Right lobe of liver (tissue), 6 donors: ENCODE results near the gene TRMT10B. TPM values are rescaled to one million over a fixed set of nuclear protein-coding genes. Genes with fewer than 3 reads are reported as not detected.
"Not testable (repeated sequence)": the region's sequence is repeated elsewhere in the genome, so short reads cannot be mapped to it uniquely, and the experiment has no call there.

Experiments
- ATAC-seq, 4 donors: fragments of 200-7000 bp; cut with Tn5 transposase; one replicate each; pipeline ENCODE4 v1.9.1; 2020; ENCODE audit warnings: mild to moderate bottlenecking in 4 of 4, moderate library complexity in 4 of 4
- DNase-seq, 3 donors: peaks; one replicate each; pipeline ENCODE4 v3.0.0-alpha.2; 2020
- H3K27ac ChIP-seq, 3 donors: fragments of 200-600 bp; one replicate each; pipeline ENCODE4 v1.8.0; 2022
- H3K27me3 ChIP-seq, 2 donors: fragments of 200-600 bp; one replicate each; pipeline ENCODE4 v1.8.0; 2022
- H3K36me3 ChIP-seq, 4 donors: fragments of 200-600 bp; sonication (generic) in 1 of 4; one replicate each; pipeline versions ENCODE4 v1.5.1 to v1.8.0; 2017 to 2022; ENCODE audit warnings: control low read depth in 1 of 4
- H3K4me1 ChIP-seq, 4 donors: fragments of 200-600 bp; sonication (generic) in 1 of 4; one replicate each; pipeline versions ENCODE4 v1.5.1 to v1.8.0; 2017 to 2022; ENCODE audit warnings: control low read depth in 1 of 4
- H3K4me3 ChIP-seq, 3 donors: fragments of 200-600 bp; one replicate each; pipeline ENCODE4 v1.8.0; 2022
- H3K9me3 ChIP-seq, 4 donors: fragments of 200-600 bp; sonication (generic) in 1 of 4; one replicate each; pipeline versions ENCODE4 v1.5.1 to v1.8.0; 2017 to 2022; ENCODE audit warnings: control low read depth in 1 of 4
- POLR2A ChIP-seq: fragments of 450-650 bp; IDR thresholded peaks from one replicate; pipeline ENCODE4 v1.6.1; 2017; ENCODE audit warnings: antibody characterized with exemption, mild to moderate bottlenecking
- WGBS: methylation state at CpG from one replicate; pipeline ENCODE4 v1.1.6; 2018; ENCODE audit warnings: low coverage, low lambda C conversion rate; ENCODE audit not compliant: insufficient coverage; ENCODE audit errors: missing lambda C conversion rate; 5-methylcytosine and 5-hydroxymethylcytosine counted together
- intact Hi-C, 2 donors: fragments of 100-400 bp; cut with DNase I; formaldehyde crosslinking; loops; one replicate each; pipeline versions ENCODE4 v1.11.2 to v1.14.1; 2022
- total RNA-seq, 6 experiments: library from RNA; depleted of rRNA in 2 of 6; stranded (reverse); fragments of >200 nt in 2 of 6; fragmentation: NEBNext Ultra II Directional in 3 of 6; extraction: Animal tissue kit (Norgen Biotek cat#: 25700) in 3 of 6; gene quantifications; one replicate each; pipeline versions ENCODE4 v1.1.0 to v1.2.4, GENCODE V29; 2016 to 2023
- TF ChIP-seq, protein P1 (sequence below), 4 donors: fragments of 200-600 bp in 3 of 4; fragments of 450-650 bp in 1 of 4; IDR thresholded peaks; one replicate each; pipeline versions ENCODE4 v1.5.1 to v1.8.0; 2016 to 2022; ENCODE audit warnings: antibody characterized with exemption in 4 of 4, mild to moderate bottlenecking in 2 of 4
- donor health status: DM: no; HTN: yes; CAD: no.
- donor health status: DM: no; HTN: no; CAD: no.
- donor health status: DM: no; HTN: no; CAD: no.
- donor health status: DM: no; HTN: yes; CAD: no.
- donor health status: DM: no; HTN: yes; CAD: no.

TRMT10B gene
- total RNA-seq, 6 experiments from 2014 or later, result 2.2 to 4.9 (median 3.3) TPM

DNA sequence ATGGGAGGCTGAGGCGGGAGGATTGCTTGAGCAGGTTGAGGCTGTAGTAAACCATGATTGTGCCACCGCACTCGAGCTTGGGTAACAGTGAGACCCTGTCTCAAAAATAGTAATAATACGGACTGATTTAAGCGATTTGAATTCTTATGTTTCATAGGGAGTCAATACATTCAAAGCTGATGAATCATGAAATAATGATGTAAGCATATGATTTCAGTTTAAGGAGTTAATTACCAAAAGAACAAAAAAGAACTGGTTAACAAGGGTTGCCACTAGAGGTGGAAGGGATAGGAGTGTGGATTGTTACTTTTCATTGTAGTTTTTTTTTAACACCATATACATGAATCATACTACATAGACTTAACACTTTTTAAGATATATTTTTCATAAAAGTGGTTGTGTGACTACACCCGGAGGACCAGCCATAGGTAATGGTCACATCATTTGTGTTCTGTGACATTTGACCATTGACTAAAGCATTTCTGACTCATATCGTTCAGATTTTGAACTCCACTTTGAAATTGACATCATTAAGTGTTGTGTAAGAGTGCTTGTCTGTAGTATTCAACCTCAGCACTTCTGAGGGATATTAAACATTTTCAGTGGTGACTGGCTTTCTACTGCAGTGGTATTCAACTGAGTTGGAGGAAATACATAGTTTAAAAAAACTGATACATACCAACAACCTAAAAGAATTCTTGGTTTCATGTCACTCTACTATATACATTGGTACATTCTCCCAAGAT is 7.0 kb downstream of the TRMT10B start:
- DNase-seq, result no peak
- peak in 1 of 4 donors; percentile 72 for ATAC-seq
- intact Hi-C loops, result no loop called here
- WGBS, result 78% methylated on average over 7 of the region's 7 CpGs
- no peak overlapping the region for H3K27ac ChIP-seq
- H3K4me3 ChIP-seq, result no peak overlapping the region
- H3K4me1 ChIP-seq, result no peaks in the 10 kb centered on the region
- TF ChIP-seq, protein P1, sequence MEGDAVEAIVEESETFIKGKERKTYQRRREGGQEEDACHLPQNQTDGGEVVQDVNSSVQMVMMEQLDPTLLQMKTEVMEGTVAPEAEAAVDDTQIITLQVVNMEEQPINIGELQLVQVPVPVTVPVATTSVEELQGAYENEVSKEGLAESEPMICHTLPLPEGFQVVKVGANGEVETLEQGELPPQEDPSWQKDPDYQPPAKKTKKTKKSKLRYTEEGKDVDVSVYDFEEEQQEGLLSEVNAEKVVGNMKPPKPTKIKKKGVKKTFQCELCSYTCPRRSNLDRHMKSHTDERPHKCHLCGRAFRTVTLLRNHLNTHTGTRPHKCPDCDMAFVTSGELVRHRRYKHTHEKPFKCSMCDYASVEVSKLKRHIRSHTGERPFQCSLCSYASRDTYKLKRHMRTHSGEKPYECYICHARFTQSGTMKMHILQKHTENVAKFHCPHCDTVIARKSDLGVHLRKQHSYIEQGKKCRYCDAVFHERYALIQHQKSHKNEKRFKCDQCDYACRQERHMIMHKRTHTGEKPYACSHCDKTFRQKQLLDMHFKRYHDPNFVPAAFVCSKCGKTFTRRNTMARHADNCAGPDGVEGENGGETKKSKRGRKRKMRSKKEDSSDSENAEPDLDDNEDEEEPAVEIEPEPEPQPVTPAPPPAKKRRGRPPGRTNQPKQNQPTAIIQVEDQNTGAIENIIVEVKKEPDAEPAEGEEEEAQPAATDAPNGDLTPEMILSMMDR (IDR thresholded peaks at IDR 0.05), result no peak
- TF ChIP-seq POLR2A, result no peak
- H3K36me3 ChIP-seq, result no peaks in the 10 kb centered on the region
- no peaks in the 10 kb centered on the region for H3K9me3 ChIP-seq
- H3K27me3 ChIP-seq, result no peaks in the 10 kb centered on the region

- 63% methylated on average over 2 of the region's 3 CpGs for WGBS
- DNase-seq, result no peak
- no peak overlapping the region for H3K27ac ChIP-seq
These were observed 7.9 kb downstream of the TRMT10B start for GRCh38 chr9:37761511-37761910.

GRCh38 chr9:37765263-37765662 is 11.7 kb downstream of the TRMT10B start:
- ATAC-seq, H3K27me3 ChIP-seq, H3K9me3 ChIP-seq, H3K4me1 ChIP-seq, intact Hi-C loops, H3K4me3 ChIP-seq, H3K36me3 ChIP-seq, H3K27ac ChIP-seq, DNase-seq: not testable (repeated sequence)
- 78% methylated on average over 5 of the region's 6 CpGs for WGBS

More at GRCh38 chr9:37761511-37761910, 7.9 kb downstream of the TRMT10B start:
- H3K36me3 ChIP-seq, result no peaks in the 10 kb centered on the region
- H3K4me3 ChIP-seq, result no peak overlapping the region
- no peaks in the 10 kb centered on the region for H3K27me3 ChIP-seq
- no peak for ATAC-seq
- H3K4me1 ChIP-seq, result no peaks in the 10 kb centered on the region
- intact Hi-C loops, result no loop called here
- no peaks in the 10 kb centered on the region for H3K9me3 ChIP-seq
- TF ChIP-seq, protein P1 (IDR thresholded peaks at IDR 0.05), result no peak
- no peak for TF ChIP-seq POLR2A

DNA sequence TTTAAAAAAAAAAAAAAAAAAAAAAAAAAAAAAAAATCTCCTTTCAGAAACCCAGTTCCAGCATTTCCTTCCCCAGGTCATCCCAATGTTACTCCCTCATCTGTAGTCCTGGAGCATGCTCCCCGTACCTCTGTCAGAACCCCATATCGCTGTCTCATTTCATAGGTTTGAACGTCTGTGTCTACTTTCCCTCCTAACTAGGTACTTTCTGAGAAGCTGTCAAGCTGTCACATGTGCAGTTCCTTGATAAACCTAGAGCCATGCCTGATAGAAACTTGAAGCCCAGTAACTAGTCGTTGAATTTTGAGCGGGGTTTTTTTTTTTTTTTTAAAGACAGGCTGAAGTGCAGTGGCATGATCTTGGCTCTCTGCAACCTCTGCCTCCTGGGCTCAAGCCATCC is 15.7 kb downstream of the TRMT10B start:
- H3K4me1 ChIP-seq, result no peaks in the 10 kb centered on the region
- TF ChIP-seq, protein P1 (IDR thresholded peaks at IDR 0.05), result no peak
- no peak for TF ChIP-seq POLR2A
- no peak for DNase-seq
- no peaks in the 10 kb centered on the region for H3K27me3 ChIP-seq
- no peak overlapping the region for H3K4me3 ChIP-seq
- no peaks in the 10 kb centered on the region for H3K9me3 ChIP-seq
- peaks cover 0 to 22% (median 2%) of the 10 kb centered on the region in 4 donors for H3K36me3 ChIP-seq
- whole genome bisulfite sequencing, result 70% methylated on average over 5 of the region's 5 CpGs
- intact Hi-C loops, result no loop called here
- ATAC-seq, result no peak
- no peak overlapping the region for H3K27ac ChIP-seq

- no peaks in the 10 kb centered on the region for H3K4me1 ChIP-seq
- 96% methylated on average over 3 of the region's 3 CpGs for WGBS
- no peaks in the 10 kb centered on the region for H3K9me3 ChIP-seq
- DNase-seq (no peak), ATAC-seq (no peak)
- peaks cover 0 to 22% (median 2%) of the 10 kb centered on the region in 4 donors for H3K36me3 ChIP-seq
- no peak overlapping the region for H3K27ac ChIP-seq
- intact Hi-C loops, result no loop called here
- no peak overlapping the region for H3K4me3 ChIP-seq
- no peaks in the 10 kb centered on the region for H3K27me3 ChIP-seq
- TF ChIP-seq POLR2A, result no peak
- TF ChIP-seq, protein P1 (IDR thresholded peaks at IDR 0.05), result no peak
These were observed 16.4 kb downstream of the TRMT10B start for GRCh38 chr9:37769995-37770394.
